ENCODE data around the gene PSMD11. TPM values are rescaled to one million over a fixed set of nuclear protein-coding genes. Genes with fewer than 3 reads are reported as not detected.
"Not testable (repeated sequence)": the region's sequence is repeated elsewhere in the genome, so short reads cannot be mapped to it uniquely, and the experiment has no call there.

PSMD11 gene
- total RNA-seq, 2 donors from 2014 or later = 42.0 to 51.9 TPM

GRCh38 chr17:32445497-32445896 lies 1.2 kb downstream of the PSMD11 start:
- Histone ChIP-seq H3K36me3 (peaks cover 15% of the 10 kb centered on the region), H3K27ac (peak overlapping the region in 1 of 2 donors; percentile 42), H3K27me3 (replicated peaks; ENCODE audit: insufficient read depth) (no peaks in the 10 kb centered on the region), H3K4me3 (peak overlapping the region; percentile 94), H3K4me1 (ENCODE audit: control insufficient read depth in 1 of 2, low read depth in 2 of 2) (peaks cover 10 to 28% of the 10 kb centered on the region in 2 donors), H3K9me3 (no peaks in the 10 kb centered on the region)
- ATAC-seq (ENCODE audit: insufficient number of reproducible peaks, low FRiP score, low read depth) = no peak
- DNase-seq (ENCODE audit: low spot score) = no peak
- no peak for TF ChIP-seq CTCF (IDR thresholded peaks at IDR 0.05)

GRCh38 chr17:32445971-32446370 lies 1.7 kb downstream of the PSMD11 start:
- TF ChIP-seq CTCF (IDR thresholded peaks at IDR 0.05) = no peak
- H3K36me3 ChIP-seq = peaks cover 20% of the 10 kb centered on the region
- no peaks in the 10 kb centered on the region for H3K27me3 ChIP-seq (replicated peaks; ENCODE audit: insufficient read depth)
- peaks cover 10 to 28% of the 10 kb centered on the region in 2 donors for H3K4me1 ChIP-seq (ENCODE audit: control insufficient read depth in 1 of 2, low read depth in 2 of 2)
- no peak overlapping the region for H3K27ac ChIP-seq
- ATAC-seq (ENCODE audit: insufficient number of reproducible peaks, low FRiP score, low read depth) (no peak), DNase-seq (ENCODE audit: low spot score) (no peak)
- no peaks in the 10 kb centered on the region for H3K9me3 ChIP-seq
- H3K4me3 ChIP-seq = peak overlapping the region; percentile 94

- no peak for TF ChIP-seq CTCF (IDR thresholded peaks at IDR 0.05)
- H3K36me3 ChIP-seq = peaks cover 22% of the 10 kb centered on the region
- H3K4me3 ChIP-seq = no peak overlapping the region
- H3K27ac ChIP-seq = no peak overlapping the region
- DNase-seq (ENCODE audit: low spot score) = no peak
- peaks cover 10 to 28% of the 10 kb centered on the region in 2 donors for H3K4me1 ChIP-seq (ENCODE audit: control insufficient read depth in 1 of 2, low read depth in 2 of 2)
- H3K27me3 ChIP-seq (replicated peaks; ENCODE audit: insufficient read depth) = no peaks in the 10 kb centered on the region
- ATAC-seq (ENCODE audit: insufficient number of reproducible peaks, low FRiP score, low read depth) = no peak
- no peaks in the 10 kb centered on the region for H3K9me3 ChIP-seq
Observed at GRCh38 chr17:32446949-32447348, 2.6 kb downstream of the PSMD11 start.

- H3K4me3 ChIP-seq = no peak overlapping the region
- no peaks in the 10 kb centered on the region for H3K9me3 ChIP-seq
- ATAC-seq (ENCODE audit: insufficient number of reproducible peaks, low FRiP score, low read depth) = no peak
- H3K4me1 ChIP-seq (ENCODE audit: control insufficient read depth in 1 of 2, low read depth in 2 of 2) = peaks cover 10 to 22% of the 10 kb centered on the region in 2 donors
- no peaks in the 10 kb centered on the region for H3K27me3 ChIP-seq (replicated peaks; ENCODE audit: insufficient read depth)
- DNase-seq (ENCODE audit: low spot score) = no peak
- H3K36me3 ChIP-seq = peaks cover 32% of the 10 kb centered on the region
- no peak overlapping the region for H3K27ac ChIP-seq
- no peak for TF ChIP-seq CTCF (IDR thresholded peaks at IDR 0.05)
Observed at GRCh38 chr17:32449963-32450362, 5.7 kb downstream of the PSMD11 start.

GRCh38 chr17:32450379-32450778 lies 6.1 kb downstream of the PSMD11 start:
- not testable (repeated sequence) for H3K27ac ChIP-seq; H3K4me3 ChIP-seq; H3K27me3 ChIP-seq (replicated peaks; ENCODE audit: insufficient read depth); ATAC-seq (ENCODE audit: insufficient number of reproducible peaks, low FRiP score, low read depth); H3K9me3 ChIP-seq; DNase-seq (ENCODE audit: low spot score)
- H3K36me3 ChIP-seq = peaks cover 35% of the 10 kb centered on the region
- H3K4me1 ChIP-seq (ENCODE audit: control insufficient read depth in 1 of 2, low read depth in 2 of 2) = peaks cover 9 to 20% of the 10 kb centered on the region in 2 donors

GRCh38 chr17:32451879-32452278 lies 7.6 kb downstream of the PSMD11 start:
- no peaks in the 10 kb centered on the region for H3K27me3 ChIP-seq (replicated peaks; ENCODE audit: insufficient read depth)
- H3K9me3 ChIP-seq = no peaks in the 10 kb centered on the region
- peaks cover 40% of the 10 kb centered on the region for H3K36me3 ChIP-seq
- no peak for DNase-seq (ENCODE audit: low spot score)
- no peak for TF ChIP-seq CTCF (IDR thresholded peaks at IDR 0.05)
- no peak overlapping the region for H3K27ac ChIP-seq
- no peak for ATAC-seq (ENCODE audit: insufficient number of reproducible peaks, low FRiP score, low read depth)
- H3K4me3 ChIP-seq = no peak overlapping the region
- peaks cover 0 to 5% of the 10 kb centered on the region in 2 donors for H3K4me1 ChIP-seq (ENCODE audit: control insufficient read depth in 1 of 2, low read depth in 2 of 2)
